HG02870 (cell line): ENCODE measurements around the gene HSP90AA1.
A peak's percentile ranks its signal among the peaks of the same experiment; 100 is the strongest.
"Not testable (repeated sequence)": the region's sequence is repeated elsewhere in the genome, so short reads cannot be mapped to it uniquely, and the experiment has no call there.

ENCODE experiments used
- ATAC-seq: cut with Tn5 transposase; IDR thresholded peaks from one replicate; pipeline ENCODE4 v1.9.1; 2021; ENCODE audit warnings: mild to moderate bottlenecking, moderate library complexity; ENCODE audit not compliant: unreplicated experiment

Gene HSP90AA1

GRCh38 chr14:102095231-102095870 is 8.5 kb upstream of the HSP90AA1 start:
- no peak for ATAC-seq

DNA sequence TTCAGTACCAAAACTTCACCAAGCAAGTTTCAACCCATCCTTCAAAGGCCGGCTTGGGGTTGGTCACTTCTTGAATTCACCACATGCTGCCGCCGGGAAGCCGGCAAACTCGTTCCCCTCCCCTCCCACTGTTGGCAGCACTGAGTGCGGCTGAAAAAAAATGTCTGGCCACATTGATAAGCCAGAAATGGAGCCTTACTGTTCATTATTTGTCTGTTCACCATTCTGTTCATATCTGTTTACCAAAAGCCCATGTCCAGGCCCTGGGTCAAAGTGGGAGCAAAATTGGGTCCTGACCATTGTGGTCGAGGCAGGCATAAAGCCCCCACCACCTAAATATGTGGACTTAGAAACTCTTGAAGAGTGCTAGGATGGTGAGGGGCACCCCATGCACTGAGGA is 7.3 kb upstream of the HSP90AA1 start:
- no peak for ATAC-seq

DNA sequence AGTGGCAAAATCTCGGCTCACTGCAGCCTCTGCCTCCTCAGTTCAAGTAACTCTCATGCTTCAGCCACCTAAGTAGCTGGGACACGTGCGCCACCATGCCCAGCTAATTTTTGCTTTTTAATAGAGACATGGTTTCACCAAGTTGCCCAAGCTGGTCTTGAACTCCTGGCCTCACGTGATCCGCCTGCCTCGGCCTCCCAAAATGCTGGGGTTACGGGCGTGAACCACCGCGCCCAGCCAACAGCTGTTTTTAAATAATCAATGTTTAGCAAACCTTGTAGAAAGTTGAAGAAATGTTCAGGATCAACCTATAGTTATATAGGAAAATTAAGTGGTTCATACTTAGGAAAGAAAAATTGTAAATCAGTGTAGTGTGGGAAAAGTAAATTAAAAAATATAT is 6.0 kb upstream of the HSP90AA1 start:
- no peak for ATAC-seq

- no peak for ATAC-seq
These were observed 3.9 kb upstream of the HSP90AA1 start for GRCh38 chr14:102090713-102091112.

DNA sequence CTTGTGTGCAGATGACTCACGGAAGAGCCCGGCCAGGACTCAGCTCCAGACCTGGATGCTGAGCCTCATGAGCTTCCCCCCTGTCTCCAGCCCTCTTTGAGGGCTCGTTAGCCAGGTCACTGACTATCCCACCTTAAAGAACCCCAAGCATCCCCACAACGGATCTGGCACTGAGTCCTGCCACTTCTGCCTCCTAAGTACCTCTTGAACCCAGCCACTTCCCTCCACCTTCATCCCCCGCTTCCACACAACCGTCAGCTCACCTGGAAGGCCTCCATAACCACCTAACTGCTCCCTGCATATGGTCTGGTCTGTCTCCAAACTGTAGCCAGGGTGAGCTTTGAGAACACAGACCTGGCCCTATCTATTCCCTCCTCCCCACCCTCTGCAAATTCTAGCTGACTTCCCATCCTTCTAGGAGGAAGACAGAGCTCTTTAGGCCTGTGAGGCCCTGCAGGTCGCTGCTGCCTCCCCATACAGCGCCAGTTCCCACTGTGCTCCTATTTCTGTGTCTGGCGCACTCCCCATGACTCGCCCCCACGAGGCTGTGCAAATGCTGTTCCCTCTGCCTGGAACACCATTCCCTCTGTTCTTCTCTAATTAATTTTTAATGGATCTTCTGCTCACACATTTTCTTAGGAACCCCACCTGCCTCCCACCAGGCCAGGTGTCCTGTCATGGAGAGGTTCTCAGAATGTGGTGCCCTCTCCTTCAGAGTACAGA is 2.9 kb upstream of the HSP90AA1 start:
- no peak for ATAC-seq

DNA sequence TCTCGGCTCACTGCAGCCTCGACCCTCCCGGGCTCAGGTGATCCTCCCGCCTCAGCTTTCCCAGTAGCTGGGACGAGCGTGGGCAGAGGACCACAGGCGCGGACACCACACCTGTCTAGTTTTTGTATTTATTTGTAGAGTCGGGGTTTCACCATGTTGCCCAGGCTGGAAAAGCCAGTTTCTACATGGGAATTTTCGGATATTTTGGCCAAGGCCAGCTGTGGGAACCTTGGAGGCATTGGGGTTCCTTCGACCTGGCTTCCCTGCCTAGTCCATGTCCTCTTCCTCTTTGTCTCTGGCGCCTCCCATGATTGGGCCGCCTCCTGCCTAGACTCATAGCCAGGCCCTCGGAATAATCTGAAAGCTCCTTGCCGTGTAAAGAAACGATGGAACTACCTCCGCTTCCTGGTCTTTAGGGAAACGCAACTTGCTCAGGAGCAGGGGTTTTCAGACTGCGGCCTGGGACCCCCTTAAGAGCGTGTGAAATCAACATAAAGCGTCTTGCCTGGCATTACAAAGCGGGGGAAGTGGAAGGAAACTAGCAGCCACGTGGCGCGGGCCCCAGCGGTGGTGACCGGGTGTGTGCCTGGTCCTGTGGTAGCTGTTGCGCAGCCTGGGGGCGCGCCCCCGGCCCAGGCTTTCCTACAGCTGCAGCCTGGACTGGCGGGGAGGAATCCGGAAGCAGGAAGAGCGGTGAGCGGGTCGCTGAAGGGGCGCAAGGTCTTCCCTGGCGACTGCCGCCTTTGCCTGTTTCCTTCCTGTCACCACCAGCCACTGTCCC is 1.4 kb upstream of the HSP90AA1 start:
- ATAC-seq = no peak

DNA sequence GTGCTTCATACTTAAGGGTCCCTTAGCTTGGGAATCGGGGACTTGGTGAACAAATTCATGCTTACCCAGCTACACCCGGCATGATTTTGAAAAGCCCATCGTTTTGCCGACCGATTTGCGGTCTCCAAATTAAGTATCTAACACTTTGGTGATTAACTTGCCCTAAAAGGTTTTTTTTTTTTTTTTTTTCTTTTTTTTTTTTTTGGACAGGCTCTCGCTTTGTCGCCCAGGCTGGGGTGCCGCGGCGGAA is 843 bp upstream of the HSP90AA1 start:
- ATAC-seq = no peak

DNA sequence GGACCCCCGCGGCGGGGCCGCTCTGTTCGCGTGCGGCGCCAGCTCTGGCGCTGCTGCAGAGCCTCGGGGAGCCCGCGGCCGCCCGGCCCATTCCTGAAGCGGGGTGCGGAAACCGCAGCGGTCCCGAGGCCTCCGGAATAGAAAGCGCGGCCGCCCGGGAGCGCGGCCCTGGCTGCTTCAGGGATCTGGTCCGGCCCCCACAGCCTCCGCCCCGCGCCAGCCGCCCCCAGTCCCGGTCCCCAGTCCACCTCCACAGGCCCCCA is 204 bp downstream of the HSP90AA1 start:
- no peak for ATAC-seq

DNA sequence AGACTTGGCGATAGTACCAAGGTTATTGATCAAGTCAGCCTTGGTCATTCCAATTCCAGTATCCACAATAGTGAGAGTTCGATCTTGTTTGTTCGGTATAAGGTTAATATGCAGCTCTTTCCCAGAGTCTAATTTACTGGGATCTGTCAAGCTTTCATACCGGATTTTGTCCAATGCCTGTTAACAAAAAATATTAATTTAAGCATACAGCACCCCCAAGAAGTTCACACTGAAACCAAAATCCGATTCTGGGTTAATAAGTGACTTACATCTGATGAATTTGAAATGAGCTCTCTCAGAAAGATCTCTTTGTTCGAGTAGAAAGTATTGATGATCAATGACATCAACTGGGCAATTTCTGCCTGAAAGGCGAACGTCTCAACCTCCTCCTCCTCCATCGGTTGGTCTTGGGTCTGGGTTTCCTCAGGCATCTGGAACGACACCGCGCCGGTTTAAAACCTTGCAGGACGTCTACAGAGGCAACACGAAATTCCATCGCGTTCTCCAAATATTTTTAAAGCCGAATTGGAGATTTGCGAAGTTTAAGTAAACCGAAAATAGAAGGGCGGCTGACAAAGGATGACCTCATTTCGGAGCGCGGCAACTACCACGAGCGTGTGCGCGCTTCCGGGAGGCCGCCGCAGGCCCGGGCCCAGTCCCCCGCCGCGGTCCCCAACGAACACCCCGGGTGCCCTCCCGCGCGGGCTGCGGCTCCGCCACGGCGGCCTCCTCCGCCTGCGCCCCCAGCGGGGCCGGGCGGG is 716 bp downstream of the HSP90AA1 start:
- ATAC-seq = peak; percentile 26

DNA sequence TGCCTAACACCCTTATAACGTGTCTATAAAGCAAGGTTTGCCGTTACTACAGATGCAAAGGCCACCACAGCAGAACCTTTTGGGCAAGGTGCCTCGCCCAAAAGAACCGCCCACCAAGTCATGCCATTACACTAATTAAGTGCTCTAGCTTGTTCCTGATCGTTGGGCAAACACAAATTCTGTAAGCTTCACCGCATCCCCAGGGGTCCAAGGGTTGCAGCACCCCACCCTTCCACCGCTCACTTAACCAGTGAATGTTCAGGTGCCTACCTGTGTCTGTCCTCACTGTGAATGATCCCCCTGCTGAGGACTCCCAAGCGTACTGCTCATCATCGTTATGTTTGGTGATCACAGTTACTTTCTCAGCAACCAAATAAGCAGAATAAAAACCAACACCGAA is 1.4 kb downstream of the HSP90AA1 start:
- ATAC-seq = no peak

GRCh38 chr14:102084931-102085330 is 1.9 kb downstream of the HSP90AA1 start:
- no peak for ATAC-seq

DNA sequence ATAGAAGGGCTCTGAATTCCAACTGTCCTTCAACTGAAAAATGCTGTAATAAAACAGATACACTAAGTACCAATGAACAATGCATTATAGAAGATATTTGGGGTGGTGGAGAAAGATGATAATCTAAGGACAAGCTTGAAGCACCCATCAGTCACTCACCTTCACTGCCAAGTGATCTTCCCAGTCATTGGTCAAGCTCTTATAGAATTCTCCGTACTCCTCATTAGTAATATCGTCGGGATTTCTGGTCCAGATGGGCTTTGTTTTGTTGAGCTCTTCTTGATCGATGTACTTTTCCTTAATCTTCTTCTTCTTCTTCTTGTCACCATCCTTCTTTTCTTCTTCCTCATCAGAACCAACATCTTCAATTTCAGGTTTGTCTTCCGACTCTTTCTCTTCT is 2.3 kb downstream of the HSP90AA1 start:
- not testable (repeated sequence) for ATAC-seq

DNA sequence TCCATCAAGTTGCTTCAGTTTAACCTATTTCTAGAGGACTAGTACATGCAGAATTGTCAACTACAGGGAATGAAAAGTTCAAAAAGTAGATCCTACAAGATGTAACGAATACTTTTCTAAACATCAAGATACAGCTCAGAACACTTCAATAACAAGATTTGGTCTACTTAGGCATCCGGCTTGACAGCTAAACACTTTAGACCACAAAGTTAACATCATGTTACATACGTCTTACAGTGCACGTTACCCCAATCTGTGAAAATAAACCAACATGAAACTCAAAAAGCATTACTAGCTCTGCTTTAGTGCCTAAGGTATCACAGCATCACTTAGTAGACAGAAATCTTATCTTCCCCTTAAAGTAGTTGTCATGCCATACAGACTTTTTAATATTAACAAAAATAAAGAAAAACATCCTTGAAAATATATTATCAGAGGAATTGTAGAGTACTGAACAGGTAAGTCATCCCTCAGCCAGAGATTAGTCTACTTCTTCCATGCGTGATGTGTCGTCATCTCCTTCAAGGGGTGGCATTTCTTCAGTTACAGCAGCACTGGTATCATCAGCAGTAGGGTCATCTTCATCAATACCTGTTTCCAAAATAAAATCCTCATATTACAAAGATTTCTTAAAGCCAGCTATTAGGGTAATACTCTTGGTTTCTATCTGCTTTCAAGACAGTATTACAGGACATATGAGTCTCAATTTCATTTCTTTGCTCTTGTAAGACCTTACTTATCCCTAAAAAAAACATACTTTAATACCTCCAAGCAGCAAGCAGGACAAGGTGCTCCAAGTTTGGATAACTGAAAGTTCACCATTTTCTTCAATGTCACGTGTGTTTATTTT is 5.4 kb downstream of the HSP90AA1 start:
- no peak for ATAC-seq

- no peak for ATAC-seq
These were observed 6.4 kb downstream of the HSP90AA1 start for GRCh38 chr14:102080183-102081080.

GRCh38 chr14:102079700-102079979 is 7.2 kb downstream of the HSP90AA1 start:
- ATAC-seq = no peak

- ATAC-seq = no peak
These were observed 7.8 kb downstream of the HSP90AA1 start for GRCh38 chr14:102078831-102079699.

- not testable (repeated sequence) for ATAC-seq
These were observed 8.5 kb downstream of the HSP90AA1 start for GRCh38 chr14:102078361-102078791.

- ATAC-seq = no peak
These were observed 9.5 kb downstream of the HSP90AA1 start for GRCh38 chr14:102077382-102077709.

- no peak for ATAC-seq
These were observed 11.7 kb downstream of the HSP90AA1 start for GRCh38 chr14:102075155-102075554.
